Measurements from ENCODE around the gene BIRC6.
"Not testable (repeated sequence)": the region's sequence is repeated elsewhere in the genome, so short reads cannot be mapped to it uniquely, and the experiment has no call there.

BIRC6 gene, protein sequence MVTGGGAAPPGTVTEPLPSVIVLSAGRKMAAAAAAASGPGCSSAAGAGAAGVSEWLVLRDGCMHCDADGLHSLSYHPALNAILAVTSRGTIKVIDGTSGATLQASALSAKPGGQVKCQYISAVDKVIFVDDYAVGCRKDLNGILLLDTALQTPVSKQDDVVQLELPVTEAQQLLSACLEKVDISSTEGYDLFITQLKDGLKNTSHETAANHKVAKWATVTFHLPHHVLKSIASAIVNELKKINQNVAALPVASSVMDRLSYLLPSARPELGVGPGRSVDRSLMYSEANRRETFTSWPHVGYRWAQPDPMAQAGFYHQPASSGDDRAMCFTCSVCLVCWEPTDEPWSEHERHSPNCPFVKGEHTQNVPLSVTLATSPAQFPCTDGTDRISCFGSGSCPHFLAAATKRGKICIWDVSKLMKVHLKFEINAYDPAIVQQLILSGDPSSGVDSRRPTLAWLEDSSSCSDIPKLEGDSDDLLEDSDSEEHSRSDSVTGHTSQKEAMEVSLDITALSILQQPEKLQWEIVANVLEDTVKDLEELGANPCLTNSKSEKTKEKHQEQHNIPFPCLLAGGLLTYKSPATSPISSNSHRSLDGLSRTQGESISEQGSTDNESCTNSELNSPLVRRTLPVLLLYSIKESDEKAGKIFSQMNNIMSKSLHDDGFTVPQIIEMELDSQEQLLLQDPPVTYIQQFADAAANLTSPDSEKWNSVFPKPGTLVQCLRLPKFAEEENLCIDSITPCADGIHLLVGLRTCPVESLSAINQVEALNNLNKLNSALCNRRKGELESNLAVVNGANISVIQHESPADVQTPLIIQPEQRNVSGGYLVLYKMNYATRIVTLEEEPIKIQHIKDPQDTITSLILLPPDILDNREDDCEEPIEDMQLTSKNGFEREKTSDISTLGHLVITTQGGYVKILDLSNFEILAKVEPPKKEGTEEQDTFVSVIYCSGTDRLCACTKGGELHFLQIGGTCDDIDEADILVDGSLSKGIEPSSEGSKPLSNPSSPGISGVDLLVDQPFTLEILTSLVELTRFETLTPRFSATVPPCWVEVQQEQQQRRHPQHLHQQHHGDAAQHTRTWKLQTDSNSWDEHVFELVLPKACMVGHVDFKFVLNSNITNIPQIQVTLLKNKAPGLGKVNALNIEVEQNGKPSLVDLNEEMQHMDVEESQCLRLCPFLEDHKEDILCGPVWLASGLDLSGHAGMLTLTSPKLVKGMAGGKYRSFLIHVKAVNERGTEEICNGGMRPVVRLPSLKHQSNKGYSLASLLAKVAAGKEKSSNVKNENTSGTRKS (N-terminal part only)

DNA sequence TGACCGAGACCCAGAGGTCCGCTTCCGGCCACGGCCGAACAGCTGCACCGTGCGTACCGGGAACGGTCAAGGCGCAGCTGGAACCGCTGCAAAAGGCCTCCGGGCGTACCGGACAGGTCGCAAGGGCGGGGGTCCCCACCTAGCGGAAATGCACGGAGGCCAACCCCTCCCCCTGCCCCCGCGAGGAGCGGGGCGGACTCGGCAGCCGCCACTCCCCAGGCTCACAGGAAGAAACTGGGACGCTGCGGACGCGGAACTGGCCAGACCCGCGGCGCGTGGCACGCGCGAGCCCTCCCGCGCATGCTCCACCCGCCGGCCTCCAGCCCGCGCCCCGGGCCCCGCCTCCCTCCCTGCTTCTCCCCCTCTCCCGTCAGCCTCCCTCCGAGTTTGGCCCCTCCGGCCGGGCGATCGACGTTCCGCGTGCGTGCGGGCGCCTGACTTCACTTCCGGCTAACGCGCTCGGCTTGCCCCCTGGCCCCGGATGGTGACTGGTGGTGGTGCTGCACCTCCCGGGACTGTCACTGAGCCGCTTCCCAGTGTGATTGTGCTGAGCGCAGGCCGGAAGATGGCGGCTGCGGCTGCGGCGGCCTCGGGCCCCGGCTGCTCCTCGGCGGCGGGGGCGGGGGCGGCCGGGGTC, at the start of gene BIRC6:
TSS of gene BIRC6 (plus strand) at position 343 of the 637 bp plus-strand sequence. CDS start at position 482, 139 bp downstream.
- FAIRE-seq: no peak

DNA sequence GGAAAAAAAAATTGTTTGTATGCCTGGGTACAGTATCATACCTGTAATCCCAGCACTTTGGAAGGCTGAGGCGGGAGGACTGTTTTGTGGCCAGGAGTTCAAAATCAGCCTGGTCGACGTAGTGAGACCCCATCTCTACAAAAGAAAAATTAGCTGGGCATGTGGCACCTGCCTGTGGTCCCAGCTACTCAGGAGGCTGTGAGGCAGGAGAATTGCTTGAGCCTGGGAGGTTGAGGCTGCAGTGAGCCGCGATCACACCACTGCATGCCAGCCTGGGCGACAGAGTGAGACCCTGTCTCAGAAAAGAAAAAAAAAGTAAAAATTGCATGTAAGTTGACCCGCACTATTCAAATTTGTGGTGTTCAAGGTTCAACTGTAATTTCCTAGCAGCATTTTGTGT, 46.2 kb upstream of the BIRC6 start:
- no peak for FAIRE-seq

DNA sequence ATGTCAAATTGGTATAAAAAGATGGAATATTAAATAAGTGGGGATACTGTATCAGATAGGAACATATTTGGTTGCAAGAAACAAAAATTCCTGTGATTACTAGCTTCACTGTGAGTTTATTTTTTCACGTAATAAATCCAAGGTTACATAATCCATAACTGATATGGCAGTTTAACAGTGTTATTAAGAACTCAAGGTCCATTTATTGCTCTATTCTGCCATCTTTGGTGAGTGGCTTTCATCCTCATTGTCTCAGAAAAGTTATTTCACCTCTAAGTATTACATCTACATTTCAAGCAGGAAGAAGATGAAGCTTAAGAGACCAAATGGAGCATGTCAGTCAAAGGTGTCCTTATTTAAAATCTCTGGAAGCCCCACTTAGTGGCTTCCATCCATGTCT, 41.9 kb upstream of the BIRC6 start:
- no peak for FAIRE-seq

DNA sequence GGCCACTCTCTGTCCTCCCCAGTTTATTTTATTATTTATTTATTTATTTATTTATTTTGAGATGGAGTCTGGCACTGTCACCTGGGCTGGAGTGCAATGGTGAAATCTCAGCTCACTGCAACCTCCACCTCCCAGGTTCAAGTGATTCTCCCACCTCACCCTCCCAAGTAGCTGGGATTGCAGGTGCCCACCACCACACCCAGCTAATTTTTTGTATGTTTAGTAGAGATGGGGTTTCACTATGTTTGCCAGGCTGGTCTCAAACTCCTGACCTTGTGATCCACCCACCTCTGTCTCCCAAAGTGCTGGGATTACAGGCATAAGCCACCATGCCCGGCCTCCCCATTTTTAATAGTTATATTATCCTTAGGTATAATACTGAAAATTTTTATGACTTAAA, 28.1 kb upstream of the BIRC6 start:
- FAIRE-seq: not testable (repeated sequence)

DNA sequence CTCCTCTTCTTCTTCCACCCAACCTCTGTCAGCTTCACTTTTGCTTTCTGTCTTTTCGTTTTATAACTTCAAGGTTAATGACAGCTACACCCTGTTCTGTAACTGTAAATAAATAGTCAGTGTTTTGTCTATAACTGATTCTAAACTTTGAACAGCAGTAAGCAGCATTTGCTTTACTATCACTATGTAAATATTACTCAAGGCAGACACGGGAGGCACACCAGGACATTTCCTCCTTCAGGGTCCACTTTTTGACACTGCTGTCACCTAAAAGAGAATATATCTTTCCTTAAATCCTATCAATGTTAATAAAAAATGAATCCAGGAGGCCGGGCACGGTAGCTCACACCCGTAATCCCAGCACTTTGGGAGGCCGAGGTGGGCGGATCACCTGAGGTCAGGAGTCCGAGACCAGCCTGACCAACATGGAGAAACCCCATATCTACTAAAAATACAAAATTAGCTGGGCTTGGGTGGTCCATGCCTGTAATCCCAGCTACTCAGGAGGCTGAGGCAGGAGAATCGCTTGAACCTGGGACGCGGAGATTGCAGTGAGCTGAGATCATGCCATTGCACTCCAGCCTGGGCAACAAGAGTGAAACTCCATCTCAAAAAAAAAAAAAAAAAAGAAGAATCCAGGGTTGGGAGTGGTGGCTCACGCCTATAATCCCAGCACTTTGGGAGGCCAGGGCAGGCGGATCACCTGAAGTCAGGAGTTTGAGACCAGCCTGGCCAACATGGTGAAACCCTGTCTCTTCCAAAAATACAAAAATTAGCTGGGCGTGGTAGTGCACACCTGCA, 27.4 kb upstream of the BIRC6 start:
- not testable (repeated sequence) for FAIRE-seq

DNA sequence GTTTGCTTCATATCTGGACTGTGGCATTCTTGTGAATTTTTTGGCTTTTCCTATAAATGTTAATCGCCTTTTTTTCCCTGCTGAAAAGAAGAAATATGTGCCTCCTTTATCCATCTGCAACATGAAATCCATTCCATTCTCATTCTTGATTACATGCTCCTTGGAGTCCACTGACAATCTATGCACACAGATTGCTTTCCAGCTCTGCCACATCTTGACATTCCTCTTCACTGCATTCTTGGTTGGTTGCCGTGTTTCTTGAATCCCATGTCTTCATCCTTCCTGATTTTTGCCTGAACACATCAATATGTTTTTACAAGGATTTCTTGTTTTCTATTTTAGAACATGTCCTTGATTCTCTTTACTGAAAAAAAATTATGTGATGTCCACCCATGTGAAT, 26.7 kb upstream of the BIRC6 start:
- no peak for FAIRE-seq

DNA sequence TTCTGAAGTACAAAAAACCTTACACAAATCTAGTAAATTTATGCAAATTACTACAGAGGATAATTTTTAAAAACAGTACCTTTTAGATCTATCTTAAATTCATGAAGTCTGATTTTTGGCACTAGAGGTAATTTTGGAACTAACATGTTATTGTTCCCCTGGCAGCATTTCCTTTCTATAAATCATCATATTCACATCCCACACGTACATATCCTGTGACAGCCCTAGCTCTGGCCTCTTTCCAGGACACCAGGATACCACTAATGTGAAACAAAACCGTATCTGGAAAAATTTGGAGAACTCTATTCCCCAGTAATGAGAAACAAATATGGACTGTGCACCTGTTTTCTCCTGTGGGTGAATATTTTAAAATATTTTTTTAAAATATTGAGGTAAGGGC, 14.0 kb upstream of the BIRC6 start:
- no peak for FAIRE-seq

DNA sequence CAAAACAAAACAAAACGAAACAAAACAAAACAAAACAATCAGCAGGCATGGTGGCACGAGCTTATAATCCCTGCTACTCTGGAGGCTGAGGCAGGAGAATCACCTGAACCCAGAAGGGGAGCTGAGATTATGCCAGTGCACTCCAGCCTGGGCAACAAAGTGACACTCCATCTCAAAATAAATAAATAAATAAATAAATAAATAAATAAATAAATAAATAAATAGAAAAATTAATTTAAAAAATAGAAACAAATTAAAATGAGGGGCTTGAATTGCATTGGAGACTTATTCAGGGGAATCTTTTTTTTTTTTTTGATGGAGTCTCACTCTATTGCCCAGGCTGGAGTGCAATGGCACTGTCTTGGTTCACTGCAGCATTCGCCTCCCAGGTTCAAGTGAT, 6.0 kb upstream of the BIRC6 start:
- FAIRE-seq: not testable (repeated sequence)

DNA sequence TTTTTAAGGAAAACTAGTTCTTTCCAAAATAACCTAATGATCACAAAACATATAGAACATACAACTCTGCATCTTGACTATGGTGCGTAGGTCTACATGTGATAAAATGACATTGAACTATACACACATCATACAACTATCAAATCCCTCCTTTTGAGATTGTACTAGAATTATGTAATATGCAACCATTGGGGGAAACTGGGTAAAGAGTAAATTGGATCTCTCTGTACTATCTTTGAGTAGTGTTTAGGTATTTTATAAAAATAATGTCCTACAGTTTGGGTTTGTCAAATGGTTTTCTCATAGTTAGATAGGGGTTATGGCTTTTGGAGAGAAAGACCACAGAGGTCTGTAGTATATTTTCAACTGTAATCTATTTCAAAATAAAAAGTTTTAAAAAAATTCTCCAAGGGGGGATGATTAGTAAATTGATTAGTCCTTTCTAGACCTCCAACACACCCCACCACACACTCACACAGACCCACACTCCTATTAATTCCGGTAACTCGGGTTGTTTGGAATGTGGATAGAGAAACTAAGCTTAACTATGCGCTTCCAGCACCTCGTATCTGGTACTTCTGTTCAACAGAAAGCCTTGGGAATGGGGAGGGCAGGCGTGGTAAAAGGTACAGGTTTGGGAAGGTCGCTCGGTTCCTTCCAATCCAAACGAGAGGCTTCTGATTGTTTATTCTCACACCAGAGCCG, 695 bp upstream of the BIRC6 start:
- FAIRE-seq: no peak

DNA sequence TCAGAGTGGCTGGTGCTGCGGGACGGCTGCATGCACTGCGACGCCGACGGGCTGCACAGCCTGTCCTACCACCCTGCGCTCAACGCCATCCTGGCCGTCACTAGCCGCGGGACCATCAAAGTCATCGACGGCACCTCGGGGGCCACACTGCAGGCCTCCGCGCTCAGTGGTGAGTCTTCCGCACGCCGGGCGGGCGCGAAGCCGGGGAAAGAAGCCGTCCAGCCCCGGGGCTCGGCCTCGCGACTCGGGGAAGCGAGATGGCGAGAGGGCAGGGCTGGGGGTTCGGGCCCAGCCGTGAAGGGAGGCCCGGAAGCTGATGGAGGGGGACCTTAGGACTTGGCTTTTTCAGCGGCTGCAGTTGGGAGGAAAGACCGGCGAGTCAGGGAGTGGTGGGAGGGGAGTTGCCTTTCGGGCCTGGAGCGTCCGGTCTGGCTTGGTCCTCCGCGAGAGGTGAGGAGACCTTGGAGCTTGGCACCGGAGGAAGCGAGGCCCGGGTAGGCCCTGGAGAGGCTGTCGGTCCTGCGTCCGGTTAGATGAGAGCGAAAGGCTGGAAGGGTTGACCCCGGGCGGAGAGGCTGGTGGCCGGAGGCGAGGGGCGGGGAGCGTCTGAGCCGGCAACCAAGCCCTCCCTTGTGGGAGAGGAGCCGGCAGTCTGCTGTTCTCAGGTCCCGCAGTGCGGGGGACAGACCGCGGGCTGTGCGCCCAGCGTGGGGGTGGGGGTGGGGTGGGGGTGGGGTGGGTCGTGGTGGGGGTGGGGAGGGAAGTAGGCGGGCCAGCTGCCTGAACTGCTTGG, 691 bp downstream of the BIRC6 start:
- no peak for FAIRE-seq

DNA sequence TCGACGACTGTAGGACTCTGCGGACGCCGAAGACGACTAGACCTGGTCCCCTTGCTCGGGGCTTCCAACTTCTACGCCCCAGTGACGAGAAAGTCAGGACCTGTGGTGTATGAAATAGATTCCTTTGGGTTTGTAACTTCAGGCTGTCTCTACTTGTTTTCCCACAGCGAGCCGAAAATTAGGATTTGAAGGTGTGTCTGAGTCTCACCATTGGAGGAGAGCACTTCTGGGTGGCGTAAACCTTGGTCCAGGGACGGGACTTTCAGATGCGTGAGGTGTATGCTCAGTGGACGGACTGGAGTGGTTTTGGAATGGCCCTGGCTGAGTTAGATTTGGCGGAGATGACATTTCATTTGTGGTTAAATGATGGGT, 1.3 kb downstream of the BIRC6 start:
- FAIRE-seq: no peak

DNA sequence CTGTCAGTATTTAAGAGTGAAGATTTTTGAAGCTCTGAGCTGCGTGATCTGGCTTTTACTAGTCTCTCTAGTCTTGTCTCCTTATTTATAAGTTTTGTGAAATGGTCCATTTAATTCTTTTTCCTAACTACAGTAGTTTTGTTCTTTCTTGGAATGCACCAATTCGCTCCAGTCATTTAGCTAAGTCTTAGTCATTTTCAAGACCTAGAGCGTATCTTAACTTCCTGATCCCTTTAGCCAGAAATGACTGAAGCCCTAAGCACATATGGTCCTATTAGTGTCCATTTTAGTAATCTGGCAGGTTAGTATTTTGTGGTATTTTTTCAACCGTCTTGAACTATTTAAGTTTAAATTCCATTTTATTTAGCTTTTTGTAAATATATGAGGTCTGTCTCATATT, 3.6 kb downstream of the BIRC6 start:
- FAIRE-seq: no peak

DNA sequence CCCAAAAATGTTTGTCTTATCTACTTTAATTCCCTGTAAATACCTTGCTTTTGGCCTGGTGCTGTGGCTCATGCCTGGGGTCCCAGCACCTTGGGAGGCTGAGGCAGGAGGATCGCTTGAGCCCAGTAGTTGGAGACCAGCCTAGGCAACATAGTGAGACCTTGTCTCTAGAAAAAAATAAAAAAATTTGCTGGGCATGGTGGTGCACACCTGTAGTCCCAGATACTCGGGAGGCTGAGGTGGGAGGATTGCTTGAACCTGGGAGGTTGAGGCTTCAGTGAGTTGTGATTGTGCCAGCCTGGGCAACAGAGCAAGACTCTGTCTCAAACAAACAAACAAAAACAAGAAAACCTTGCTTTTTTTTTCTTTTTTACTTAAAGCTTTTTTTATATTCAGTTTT, 6.2 kb downstream of the BIRC6 start:
- not testable (repeated sequence) for FAIRE-seq

DNA sequence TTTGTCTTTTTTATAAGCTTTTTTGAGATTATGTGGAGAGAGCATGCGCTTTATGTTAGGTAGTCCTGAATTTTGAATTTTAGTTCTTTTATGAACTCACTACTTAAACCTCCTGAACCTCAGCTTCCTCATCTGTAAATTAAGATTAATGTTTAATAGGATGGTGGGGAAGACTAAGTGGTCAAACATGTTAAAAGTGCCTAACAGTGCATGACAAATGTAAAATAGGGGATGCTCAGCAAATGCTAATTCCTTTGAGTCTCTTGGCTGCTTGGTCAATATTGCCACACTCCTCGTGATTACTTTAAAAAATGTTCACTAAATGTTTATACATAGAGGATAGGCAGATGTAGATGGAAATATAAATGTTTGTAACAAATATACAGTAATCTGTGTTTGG, 6.8 kb downstream of the BIRC6 start:
- no peak for FAIRE-seq

DNA sequence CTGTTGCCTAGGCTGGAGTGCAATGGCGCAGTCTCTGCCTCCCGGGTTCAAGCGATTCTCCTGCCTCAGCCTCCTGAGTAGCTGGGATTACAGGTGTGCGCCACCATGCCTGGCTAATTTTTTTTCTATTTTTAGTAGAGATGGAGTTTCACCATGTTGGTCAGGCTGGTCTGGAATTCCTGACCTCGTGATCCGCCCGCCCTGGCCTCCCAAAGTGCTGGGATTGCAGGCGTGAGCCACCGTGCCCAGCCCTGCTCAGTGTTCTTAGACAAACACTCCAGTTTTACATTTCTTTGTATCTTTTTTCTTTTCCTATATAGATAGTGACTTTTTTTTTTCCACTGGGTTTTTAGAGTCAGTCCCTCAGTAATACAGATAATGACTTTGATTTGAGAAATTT, 7.5 kb downstream of the BIRC6 start:
- FAIRE-seq: not testable (repeated sequence)

DNA sequence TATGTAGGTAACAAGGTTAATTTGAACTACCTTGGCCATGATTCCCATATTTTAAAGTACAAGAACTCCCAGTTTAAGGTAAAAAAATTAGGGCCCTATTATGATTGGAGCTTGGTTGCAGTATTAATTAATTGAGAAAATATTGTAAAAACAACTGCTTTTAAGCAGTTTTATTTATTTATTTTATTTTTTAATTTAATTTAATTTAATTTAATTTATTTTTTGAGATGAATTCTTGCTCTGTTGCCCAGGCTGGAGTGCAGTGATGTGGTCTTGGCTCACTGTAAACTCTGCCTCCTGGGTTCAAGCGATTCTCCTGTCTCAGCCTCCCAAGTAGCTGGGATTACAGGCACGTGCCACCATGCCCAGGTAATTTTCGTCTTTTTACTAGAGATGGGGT, 8.9 kb downstream of the BIRC6 start:
- not testable (repeated sequence) for FAIRE-seq

DNA sequence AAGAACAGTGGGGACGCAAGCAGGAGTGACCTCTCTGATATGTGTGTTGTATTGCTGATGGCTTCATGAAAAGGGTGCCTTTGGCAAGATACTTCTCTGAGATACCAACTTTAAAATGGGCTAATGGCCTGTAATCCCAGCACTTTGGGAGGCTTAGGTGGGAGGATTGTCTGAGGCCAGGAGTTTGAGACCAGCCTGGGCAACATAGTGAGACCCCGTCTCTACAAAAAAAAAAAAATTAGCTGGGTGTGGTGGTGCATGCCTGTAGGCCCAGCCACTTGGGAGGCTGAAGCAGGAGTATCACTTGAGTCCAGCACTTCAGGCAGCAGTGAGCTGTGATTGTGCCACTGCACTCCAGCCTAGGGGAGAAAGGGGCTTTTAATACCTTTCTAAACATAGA, 9.8 kb downstream of the BIRC6 start:
- FAIRE-seq: no peak

DNA sequence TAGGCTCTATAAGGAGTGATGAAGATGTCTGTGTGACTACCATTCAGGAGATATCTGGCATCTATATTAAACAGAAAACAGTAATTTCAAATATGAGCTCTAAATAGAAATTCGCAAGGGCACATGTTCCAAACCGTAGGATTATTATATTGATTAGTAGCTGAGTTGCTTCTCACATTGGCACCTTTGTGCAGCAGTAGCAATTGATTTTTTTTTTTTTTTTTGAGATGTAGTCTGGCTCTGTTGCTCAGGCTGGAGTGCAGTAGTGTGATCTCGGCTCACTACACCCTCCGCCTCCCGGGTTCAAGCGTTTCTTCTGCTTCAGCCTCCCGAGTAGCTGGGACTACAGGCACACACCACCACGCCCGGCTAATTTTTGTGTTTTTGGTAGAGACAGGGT, 12.4 kb downstream of the BIRC6 start:
- FAIRE-seq: no peak

DNA sequence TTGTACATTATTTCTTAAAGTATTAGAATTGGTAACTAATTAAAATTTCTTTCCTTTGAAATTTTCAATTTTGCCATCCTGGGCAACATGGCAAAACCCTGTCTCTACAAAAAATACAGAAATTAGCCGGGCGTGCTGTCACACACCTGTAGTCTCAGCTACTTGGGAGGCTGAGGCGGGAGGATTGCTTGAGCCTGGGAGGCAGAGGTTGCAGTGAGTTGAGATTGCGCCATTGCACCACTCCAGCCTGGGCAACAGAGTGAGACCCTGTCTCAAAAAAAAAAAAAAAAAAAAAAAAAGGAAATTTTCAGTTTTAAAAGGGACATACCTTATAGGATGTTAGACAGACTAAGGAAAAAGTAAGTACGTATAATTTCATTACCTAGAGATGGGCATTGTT, 14.1 kb downstream of the BIRC6 start:
- FAIRE-seq: not testable (repeated sequence)

DNA sequence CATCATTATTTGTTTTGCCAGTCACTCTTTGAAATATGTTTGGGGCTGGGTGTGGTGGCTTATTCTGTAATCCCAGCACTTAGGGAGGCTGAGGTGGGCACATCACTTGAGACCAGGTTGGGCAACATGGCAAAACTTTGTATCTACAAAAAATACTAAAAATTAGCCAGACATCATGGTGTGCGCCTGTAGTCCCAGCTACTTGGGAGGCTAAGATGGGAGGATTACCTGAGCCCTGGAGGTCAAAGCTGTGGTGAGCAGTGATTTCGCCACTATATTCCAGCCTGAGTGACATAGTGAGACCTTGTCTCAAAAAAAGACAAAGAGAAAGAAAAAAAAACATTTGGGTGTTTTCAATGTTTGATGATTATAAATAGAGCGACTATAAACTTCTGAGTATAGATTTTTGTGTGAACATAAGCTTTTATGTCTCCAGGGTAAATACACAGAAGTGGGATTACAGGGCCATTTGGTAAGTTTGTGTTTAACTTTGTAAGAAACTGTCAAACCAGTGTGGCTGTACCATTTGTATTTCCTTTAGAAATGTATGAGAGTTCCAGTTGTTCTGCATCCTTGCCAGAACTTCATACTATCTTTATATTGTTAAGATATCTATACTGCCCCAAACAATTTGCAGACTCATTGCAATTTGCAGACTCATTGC, 15.8 kb downstream of the BIRC6 start:
- FAIRE-seq: no peak

All from A204.1 (cell line).